Kidney glomerular epithelial cell (primary cell): ENCODE measurements around the gene ANO2.

Experiments used
- DNase-seq: peaks from one replicate; lab custom pipeline; 2025; lab: John Stamatoyannopoulos, UW

Gene ANO2

DNA sequence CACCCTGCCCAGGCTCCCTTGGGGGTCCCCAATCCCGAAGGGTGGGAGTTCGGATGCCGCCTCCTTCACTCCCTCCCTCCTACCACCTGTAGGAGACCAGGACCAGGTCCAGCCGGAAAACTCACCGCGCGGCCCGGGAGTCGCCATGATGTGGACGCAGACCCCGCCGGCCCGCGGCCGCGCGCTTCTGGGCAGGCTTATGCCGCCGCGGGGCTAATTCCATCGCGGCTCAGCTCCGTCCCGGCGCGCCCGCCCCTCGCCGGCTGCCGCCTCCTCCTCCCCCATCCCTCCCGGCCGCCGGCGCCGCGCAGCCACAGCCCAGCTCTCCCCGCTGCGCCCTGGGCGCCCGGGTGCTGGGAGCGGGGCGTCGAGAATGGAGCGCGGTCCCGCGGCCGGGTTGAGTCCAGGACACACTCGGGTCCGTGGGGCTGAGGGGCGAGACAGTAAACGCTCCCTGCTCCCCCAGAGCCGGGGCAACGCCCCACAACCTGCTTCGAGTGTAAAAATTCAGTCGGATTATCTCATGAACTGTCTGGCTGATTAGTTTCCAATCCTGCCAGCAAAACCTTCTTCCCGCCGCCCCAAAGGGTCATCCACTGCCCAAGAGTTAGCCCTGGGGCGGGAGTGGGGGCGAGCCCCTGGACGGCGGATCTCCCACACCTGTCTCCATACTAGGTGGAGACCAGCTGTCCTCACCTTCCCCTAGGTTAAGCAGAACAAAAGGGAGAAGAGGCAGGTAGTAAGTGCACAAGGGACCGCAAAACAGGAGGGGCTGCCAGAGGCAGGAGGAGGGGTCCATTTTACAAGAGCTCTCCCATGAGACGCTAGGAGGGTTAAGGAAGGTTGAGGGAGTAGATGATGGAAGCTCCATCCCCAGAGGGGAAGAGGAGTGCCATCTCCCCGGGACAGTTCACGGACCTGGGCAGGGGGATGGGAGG, at the start of gene ANO2:
Gene ANO2, minus strand, starts transcription at position 189 of the 938 bp plus-strand sequence. Its CDS starts 42 bp downstream, at position 147.
- DNase-seq, result no peak

GRCh38 chr12:5989621-5990020, 44.6 kb upstream of the ANO2 start:
- no peak for DNase-seq

DNA sequence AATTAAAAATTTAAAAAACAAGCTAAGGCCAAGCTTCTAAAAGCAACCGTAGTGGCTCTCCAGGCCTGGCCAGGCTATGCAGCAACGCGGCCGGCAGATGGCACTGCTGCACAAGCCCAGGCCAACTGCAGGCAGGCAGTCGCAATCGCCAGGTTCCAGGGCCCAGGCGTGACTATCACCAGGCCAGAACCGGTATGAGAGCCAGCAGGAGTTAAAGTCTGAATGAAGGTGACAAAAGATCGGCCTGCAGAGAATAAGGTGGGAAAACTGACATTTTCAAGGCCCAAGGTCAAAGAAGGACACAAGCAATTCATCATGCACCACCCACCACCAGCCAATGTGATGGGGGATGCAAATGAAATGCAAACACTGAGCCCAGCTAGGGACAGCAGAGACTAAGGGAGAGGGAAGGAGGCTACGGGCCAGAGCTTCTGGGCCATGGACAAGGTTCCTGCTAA, 43.6 kb upstream of the ANO2 start:
- peak; percentile 48 for DNase-seq

GRCh38 chr12:5988088-5988487, 43.0 kb upstream of the ANO2 start:
- DNase-seq, result no peak

GRCh38 chr12:5987573-5987972, 42.5 kb upstream of the ANO2 start:
- DNase-seq, result no peak

DNA sequence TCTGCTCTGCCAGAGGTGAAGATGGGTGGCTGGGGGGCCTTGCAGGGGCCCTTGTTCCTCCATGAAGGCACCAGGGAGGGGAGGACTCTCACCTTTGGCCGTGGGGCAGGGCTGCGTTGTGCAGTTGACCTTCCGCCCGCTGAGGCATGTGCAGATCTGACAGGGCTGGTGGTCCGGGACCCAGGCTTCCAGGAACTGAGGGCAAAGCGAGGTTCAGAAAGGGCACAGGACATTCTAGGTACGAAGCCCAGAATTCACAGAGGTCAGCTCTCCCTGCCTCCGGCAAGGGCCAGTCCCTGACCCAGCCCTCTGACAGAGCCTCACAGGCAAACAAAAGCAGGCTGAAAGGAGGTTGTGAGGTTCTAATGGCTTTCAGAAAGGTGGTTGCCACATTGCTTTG, 40.4 kb upstream of the ANO2 start:
- DNase-seq, result no peak

DNA sequence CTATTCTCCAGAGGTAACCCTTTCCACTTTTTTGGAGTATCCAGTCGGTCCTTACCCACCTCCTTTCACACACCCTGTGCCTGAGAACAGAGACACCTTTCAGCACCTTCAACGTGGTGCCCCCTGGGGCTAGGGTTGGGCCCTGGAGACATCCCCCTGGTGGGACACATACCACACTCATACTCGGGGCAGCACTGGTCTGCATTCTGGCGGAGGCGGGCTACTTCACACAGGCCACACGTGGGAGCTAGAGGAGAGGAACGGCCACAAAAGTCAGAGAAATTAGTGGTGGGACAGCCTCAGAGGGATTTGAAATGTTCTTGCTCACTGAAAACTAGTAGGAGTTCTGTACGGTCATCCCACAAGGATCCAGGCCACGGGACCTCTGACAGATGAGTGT, 39.8 kb upstream of the ANO2 start:
- no peak for DNase-seq

GRCh38 chr12:5982106-5982505, 37.0 kb upstream of the ANO2 start:
- no peak for DNase-seq

GRCh38 chr12:5977556-5977955, 32.5 kb upstream of the ANO2 start:
- DNase-seq, result no peak

GRCh38 chr12:5976711-5977110, 31.7 kb upstream of the ANO2 start:
- DNase-seq, result no peak

DNA sequence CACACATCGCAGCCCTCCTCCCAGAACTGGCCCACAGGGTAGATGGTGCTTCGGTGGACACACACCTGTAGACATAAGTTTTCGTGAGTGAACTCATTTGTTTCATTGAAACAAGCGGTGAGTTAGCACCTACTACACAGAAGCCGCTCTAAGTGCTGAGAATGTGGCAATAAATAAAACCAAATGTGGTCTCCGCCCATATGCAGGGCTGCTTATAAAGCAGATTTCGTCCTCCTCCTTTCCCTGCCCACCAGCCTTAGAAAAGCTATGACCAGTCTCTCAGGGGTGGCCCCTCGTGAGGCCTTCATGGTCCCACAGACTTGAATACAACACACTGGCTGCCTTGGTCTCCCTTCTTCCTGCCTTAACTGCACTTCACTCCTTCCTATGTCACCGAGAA, 31.1 kb upstream of the ANO2 start:
- DNase-seq, result no peak

- DNase-seq, result no peak
Measured at GRCh38 chr12:5973461-5974115, 28.5 kb upstream of the ANO2 start.

- DNase-seq, result no peak
Measured at GRCh38 chr12:5972387-5972786, 27.3 kb upstream of the ANO2 start.

- DNase-seq, result no peak
Measured at GRCh38 chr12:5971194-5971850, 26.3 kb upstream of the ANO2 start.

DNA sequence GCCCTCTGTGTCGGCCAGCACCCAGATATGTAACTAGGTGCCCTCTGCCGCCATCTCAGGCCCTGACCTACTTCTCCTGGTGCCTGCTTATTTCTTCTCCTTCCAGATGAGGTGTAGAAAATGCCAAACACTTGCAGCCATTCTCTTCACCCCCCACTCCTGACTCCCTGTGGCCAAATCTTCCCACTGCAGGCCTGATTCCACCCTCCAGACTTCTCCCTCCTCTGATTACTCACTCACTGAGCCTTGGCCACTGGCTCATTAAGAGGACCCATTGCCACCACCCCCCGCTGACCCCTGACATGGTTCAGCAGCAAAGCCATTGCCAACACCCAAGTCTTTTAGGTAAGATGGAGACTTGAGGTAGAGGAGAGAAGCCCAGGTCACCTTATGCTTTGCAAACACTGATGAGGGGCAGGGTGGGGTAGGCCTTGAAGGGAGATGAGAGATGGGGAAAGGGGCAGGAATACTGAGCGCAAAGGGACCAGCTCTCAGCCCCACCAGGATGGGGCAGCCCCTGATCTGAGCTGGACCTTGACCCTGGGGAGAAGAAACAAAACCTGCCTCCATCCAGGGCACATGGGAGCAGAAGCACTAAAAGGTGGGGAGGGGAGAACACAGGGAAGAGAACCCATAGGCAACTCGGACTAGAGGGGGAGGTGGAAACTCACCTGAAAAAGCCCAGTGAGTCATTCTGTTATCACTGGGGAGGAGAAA, 25.1 kb upstream of the ANO2 start:
- no peak for DNase-seq

DNA sequence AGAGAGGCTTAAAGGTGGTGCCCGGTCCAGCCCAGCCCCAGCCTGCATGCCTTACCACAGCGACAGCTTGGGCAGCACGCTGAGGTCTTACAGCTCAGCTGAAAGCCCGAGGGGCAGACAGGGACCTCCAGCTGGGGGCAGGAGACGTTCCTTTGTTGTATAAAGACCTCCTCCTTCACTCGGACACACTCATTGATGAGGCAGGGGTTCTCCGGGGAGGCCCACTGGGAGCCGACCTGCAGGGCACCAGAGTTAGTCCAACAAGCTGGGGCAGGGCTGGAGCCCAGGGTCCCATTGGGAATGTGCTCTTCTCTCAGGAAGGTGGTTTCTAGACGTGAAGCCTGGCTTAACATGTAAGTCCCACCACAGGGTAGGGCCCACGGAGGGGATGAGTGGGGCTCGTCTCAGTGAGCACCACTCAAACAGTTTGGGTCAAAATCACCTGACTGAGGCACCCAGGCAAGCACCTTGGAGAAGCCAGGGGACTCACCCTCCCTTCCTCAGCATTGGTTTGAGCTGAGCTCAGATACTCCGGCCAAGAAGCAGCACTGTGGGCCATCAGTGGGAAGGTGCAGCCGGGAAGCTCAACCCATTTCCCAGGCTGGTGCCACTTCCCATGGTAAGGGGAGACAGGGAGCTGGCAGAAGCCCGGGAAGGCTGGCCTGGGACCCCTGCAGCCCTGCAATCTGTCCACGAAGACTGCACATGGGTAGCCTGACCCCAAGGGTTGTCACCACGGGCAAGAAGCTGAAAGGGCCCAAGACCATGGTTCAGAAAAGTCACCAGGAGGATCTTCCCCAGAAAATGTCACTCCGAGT, 24.3 kb upstream of the ANO2 start:
- DNase-seq, result no peak

GRCh38 chr12:5967645-5968415, 22.8 kb upstream of the ANO2 start:
- DNase-seq, result no peak

DNA sequence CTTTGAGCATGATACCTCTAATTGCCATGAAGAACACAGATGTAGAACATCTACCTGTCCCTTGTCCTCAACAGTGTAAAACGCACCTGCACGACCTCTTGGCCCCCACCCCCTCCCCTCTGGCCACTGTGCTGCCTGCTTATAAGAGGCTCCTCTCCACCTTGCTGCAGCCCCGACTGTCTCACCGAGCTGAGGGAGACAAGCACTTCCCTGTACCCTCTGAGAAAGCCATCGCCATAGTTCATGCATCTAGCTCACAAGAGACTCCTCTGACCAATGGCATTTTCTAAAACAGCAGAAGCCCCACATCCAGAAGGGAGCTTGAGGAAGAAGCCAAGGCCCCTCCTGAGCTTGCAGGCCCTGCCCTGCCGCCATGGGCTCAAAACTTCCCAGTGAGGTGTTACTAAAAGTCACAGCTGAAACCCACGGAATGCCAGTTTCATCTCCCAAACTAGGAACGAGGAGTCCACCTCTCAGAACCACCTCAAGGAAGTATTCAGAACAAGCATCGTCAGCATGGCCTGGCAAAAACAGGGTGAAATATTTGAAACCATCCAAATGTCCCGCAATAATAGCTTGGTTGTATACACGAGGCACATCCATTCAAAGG, 21.5 kb upstream of the ANO2 start:
- no peak for DNase-seq

DNA sequence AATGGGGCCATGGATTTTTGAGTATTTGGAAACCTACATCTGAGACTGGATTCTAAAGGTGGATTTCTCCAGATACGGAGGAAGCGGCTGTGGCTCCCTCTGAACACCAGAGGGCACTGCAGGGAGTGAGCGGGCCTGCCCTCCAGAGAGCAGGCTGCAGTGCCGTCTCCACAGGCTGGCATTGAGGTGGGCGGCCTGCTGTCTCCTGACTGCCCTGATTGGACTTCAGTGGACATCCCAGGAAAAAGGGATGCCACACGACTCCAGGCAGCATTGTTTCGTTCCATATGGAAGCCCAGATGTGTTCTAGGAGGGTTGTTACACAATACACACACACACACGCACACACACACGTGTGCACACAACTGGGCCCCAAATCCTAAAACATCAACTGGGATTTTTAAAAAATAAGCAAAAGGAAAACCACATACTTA, 20.9 kb upstream of the ANO2 start:
- DNase-seq, result peak; percentile 1
